ENCODE results near the gene CFH.
"Not testable (repeated sequence)": the region's sequence is repeated elsewhere in the genome, so short reads cannot be mapped to it uniquely, and the experiment has no call there.

CFH gene

GRCh38 chr1:196765019-196765740, 113.3 kb downstream of the CFH start:
- DNase-seq (ENCODE audit: low read depth, low spot score) = not testable (repeated sequence)

GRCh38 chr1:196769823-196770222, 118.0 kb downstream of the CFH start:
- not testable (repeated sequence) for DNase-seq (ENCODE audit: low read depth, low spot score)

- no peak for DNase-seq (ENCODE audit: low read depth, low spot score)
These were observed 121.9 kb downstream of the CFH start for GRCh38 chr1:196773713-196774112.

- no peak for DNase-seq (ENCODE audit: low read depth, low spot score)
These were observed 122.3 kb downstream of the CFH start for GRCh38 chr1:196774175-196774574.

GRCh38 chr1:196774603-196775002, 122.8 kb downstream of the CFH start, which contains the start of gene CFHR3:
Gene CFHR3, plus strand, starts transcription at chr1:196774840. Its CDS starts 47 bp downstream, at chr1:196774887.
- DNase-seq (ENCODE audit: low read depth, low spot score) = no peak

- DNase-seq (ENCODE audit: low read depth, low spot score) = no peak
These were observed 125.8 kb downstream of the CFH start for GRCh38 chr1:196777603-196778002.

- no peak for DNase-seq (ENCODE audit: low read depth, low spot score)
These were observed 127.2 kb downstream of the CFH start for GRCh38 chr1:196779093-196779492.

- DNase-seq (ENCODE audit: low read depth, low spot score) = not testable (repeated sequence)
These were observed 139.4 kb downstream of the CFH start for GRCh38 chr1:196791252-196791651.

- DNase-seq (ENCODE audit: low read depth, low spot score) = not testable (repeated sequence)
These were observed 142.3 kb downstream of the CFH start for GRCh38 chr1:196794103-196794502.
